ENCODE results near the gene ERVH48-1. TPM values are rescaled to one million over a fixed set of nuclear protein-coding genes. Genes with fewer than 3 reads are reported as not detected.
"Not testable (repeated sequence)": the region's sequence is repeated elsewhere in the genome, so short reads cannot be mapped to it uniquely, and the experiment has no call there.

Gene ERVH48-1
- total RNA-seq, 2 donors from 2014 or later, result not detected

DNA sequence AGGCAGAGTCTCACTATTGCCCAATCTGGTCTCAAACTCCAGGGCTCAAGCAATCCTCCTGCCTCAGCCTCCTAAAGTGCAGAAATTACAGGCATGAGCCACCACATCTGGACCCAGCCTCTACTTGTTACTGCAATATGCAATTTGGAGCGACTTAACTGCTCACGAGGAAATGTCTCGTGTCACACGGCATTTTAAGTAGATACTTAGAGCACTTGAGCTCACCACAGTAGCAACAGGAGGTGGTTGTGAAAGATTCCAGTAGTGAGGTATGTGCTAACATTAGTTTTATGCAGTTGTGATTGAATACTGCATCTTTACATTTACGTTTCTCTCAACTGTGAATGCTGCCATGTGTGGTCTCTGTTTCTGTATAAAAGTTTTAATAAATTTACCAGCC, 38.1 kb downstream of the ERVH48-1 start:
- H3K4me3 ChIP-seq, result no peak overlapping the region
- H3K27me3 ChIP-seq, result no peaks in the 10 kb centered on the region
- TF ChIP-seq, protein P1, sequence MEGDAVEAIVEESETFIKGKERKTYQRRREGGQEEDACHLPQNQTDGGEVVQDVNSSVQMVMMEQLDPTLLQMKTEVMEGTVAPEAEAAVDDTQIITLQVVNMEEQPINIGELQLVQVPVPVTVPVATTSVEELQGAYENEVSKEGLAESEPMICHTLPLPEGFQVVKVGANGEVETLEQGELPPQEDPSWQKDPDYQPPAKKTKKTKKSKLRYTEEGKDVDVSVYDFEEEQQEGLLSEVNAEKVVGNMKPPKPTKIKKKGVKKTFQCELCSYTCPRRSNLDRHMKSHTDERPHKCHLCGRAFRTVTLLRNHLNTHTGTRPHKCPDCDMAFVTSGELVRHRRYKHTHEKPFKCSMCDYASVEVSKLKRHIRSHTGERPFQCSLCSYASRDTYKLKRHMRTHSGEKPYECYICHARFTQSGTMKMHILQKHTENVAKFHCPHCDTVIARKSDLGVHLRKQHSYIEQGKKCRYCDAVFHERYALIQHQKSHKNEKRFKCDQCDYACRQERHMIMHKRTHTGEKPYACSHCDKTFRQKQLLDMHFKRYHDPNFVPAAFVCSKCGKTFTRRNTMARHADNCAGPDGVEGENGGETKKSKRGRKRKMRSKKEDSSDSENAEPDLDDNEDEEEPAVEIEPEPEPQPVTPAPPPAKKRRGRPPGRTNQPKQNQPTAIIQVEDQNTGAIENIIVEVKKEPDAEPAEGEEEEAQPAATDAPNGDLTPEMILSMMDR (IDR thresholded peaks at IDR 0.05), result no peak
- H3K36me3 ChIP-seq, result no peaks in the 10 kb centered on the region
- H3K27ac ChIP-seq, result no peak overlapping the region
- no peaks in the 10 kb centered on the region for H3K9me3 ChIP-seq
- H3K9ac ChIP-seq (ENCODE audit: low read depth in 2 of 2, low read length in 2 of 2), result no peak overlapping the region
- H3K4me1 ChIP-seq, result no peaks in the 10 kb centered on the region
- DNase-seq, result no peak
- intact Hi-C loops (cut with DNase I), result no loop called here

DNA sequence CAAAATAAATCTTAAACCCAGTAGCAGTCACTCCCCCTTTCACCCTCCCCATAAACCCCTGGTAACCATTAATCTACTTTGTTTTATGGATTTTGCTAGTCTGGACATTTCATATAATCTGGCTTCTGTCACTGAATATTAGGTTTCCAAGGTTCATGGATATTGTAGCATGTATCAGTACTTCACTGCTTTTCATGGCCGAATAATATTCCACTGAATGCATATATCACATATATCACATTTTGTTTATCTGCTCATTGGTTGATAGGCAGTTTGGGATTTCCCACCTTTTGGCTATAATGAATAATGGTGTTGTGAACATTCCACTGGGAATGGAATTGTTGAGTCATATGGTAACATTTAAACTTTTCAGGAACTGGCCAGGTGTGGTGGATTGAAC, 41.5 kb downstream of the ERVH48-1 start:
- DNase-seq, result no peak
- TF ChIP-seq, protein P1 (IDR thresholded peaks at IDR 0.05), result no peak
- H3K9me3 ChIP-seq, result no peaks in the 10 kb centered on the region
- no peaks in the 10 kb centered on the region for H3K36me3 ChIP-seq
- intact Hi-C loops (cut with DNase I), result no loop called here
- H3K4me3 ChIP-seq, result no peak overlapping the region
- H3K4me1 ChIP-seq, result no peaks in the 10 kb centered on the region
- no peaks in the 10 kb centered on the region for H3K27me3 ChIP-seq
- H3K27ac ChIP-seq, result no peak overlapping the region
- no peak overlapping the region for H3K9ac ChIP-seq (ENCODE audit: low read depth in 2 of 2, low read length in 2 of 2)

DNA sequence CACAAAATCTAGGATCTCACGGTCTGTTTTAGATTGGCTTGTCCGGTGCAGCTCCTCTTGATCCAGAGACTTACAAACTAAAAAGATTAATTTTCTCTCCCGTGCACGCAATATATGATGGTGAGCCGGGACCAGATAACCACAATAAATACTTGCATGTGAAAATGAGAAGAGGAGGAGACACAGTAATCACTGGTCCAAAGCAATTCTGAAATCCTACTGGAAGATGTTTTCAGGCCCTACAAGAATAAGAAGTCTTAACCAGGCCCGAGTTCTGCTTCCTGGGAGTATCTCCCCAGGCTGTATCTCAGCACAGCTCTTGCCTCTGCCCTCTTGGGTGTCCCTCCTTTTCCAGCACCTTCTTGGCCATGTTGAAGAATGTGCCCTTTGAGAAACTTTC, 45.1 kb downstream of the ERVH48-1 start:
- no peak overlapping the region for H3K9ac ChIP-seq (ENCODE audit: low read depth in 2 of 2, low read length in 2 of 2)
- TF ChIP-seq, protein P1 (IDR thresholded peaks at IDR 0.05), result no peak
- DNase-seq, result no peak
- H3K4me3 ChIP-seq, result peak overlapping the region; percentile 100
- H3K27ac ChIP-seq, result no peak overlapping the region
- H3K36me3 ChIP-seq, result no peaks in the 10 kb centered on the region
- no peaks in the 10 kb centered on the region for H3K9me3 ChIP-seq
- H3K27me3 ChIP-seq, result no peaks in the 10 kb centered on the region
- intact Hi-C loops (cut with DNase I), result no loop called here
- peaks cover 3% of the 10 kb centered on the region for H3K4me1 ChIP-seq

DNA sequence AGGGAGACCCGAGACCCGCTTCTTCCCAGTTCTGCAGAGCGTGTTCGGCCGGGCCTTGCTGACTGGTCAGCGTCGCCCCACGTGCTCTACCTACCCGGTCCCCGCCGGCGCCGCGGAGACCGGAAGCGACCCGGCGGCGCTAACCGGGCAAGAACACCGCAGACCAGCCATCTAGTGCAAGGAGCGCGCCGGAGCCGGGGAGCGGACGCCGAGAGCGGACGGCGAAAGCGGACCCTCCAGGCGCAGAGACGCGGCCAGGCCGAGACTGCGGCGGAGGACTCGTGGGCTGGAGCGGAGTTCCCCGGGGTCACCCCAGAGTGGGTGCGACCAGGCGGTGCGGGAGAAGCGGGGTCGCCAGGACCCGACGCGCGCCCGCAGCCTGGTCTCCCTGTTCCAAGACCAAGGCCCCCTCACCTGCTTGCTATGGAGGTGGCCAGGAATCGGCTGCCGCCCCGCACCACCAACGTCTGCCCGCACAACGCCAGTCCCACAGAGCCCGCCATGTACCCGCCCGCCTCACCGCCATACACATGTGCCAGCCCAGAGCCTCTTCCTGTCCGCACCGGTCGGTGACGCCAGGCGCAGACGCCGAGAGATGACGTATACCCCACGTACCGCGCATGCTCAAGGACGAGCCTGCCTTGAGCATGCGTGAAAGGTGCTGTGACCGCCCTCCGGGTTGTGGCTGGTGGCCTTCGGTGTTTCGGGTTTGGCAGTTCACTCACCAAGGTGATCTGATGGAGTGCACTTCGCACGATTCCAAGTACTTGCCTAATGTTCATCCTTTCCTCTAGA, 46.2 kb downstream of the ERVH48-1 start, which contains the start of gene WDR4:
WDR4 (minus strand) TSS at position 547 of the 795 bp plus-strand sequence; CDS start at position 503, 44 bp downstream.
- no peaks in the 10 kb centered on the region for H3K9me3 ChIP-seq
- H3K4me3 ChIP-seq, result peak within 1 kb of the TSS; percentile 100
- DNase-seq, result peak; percentile 99
- peak within 1 kb of the TSS; percentile 89 for H3K9ac ChIP-seq (ENCODE audit: low read depth in 2 of 2, low read length in 2 of 2)
- H3K36me3 ChIP-seq, result no peaks in the 10 kb centered on the region
- H3K27me3 ChIP-seq, result no peaks in the 10 kb centered on the region
- peak within 1 kb of the TSS; percentile 82 for H3K27ac ChIP-seq
- H3K4me1 ChIP-seq, result peaks cover 3% of the 10 kb centered on the region
- TF ChIP-seq, protein P1 (IDR thresholded peaks at IDR 0.05), result no peak
- intact Hi-C loops (cut with DNase I), result no loop called here

DNA sequence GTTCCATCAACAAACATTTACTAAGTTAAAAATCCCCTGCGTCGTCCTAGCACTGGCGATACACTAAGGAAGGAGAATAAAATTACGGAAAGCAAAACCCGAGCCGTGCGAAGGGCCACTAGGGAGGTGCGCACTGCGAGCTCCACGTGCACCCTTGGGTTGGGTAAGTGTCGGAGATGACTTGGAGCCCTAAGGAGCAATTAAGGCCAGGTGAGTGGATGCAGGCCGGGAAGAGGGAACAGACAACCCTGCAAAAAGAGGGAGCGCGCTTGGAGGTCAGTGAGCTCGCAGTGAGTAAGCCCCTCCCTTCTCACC, 46.8 kb downstream of the ERVH48-1 start:
- intact Hi-C loops (cut with DNase I), result no loop called here
- no peak for DNase-seq

DNA sequence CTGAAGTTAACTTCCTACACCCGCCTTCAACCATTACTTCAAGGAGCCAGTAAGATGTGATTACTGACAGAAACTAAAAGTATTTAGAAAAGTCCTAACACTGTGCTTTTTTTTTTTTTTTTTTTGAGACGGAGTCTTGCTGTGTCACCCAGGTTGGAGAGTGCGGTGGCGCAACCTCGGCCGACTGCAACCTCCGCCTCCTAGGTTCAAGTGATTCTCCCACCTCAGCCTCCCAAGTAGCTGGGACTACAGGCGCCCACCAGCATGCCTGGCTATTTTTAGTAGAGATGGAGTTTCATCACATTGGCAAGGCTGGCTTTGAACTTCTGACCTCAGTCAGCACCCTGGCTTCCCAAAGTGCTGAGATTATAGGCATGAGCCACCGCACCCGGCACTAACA, 49.6 kb downstream of the ERVH48-1 start:
- H3K4me3 ChIP-seq; H3K27ac ChIP-seq; intact Hi-C loops (cut with DNase I); DNase-seq; H3K4me1 ChIP-seq; H3K9me3 ChIP-seq; H3K9ac ChIP-seq (ENCODE audit: low read depth in 2 of 2, low read length in 2 of 2); H3K27me3 ChIP-seq; H3K36me3 ChIP-seq: not testable (repeated sequence)

More for the DNA sequence above, 46.8 kb downstream of the ERVH48-1 start:
- H3K36me3 ChIP-seq, result no peaks in the 10 kb centered on the region
- no peaks in the 10 kb centered on the region for H3K9me3 ChIP-seq
- H3K9ac ChIP-seq (ENCODE audit: low read depth in 2 of 2, low read length in 2 of 2), result peak overlapping the region; percentile 84 to 89
- H3K27ac ChIP-seq, result peak overlapping the region; percentile 82
- peaks cover 3% of the 10 kb centered on the region for H3K4me1 ChIP-seq
- H3K4me3 ChIP-seq, result peak overlapping the region; percentile 100
- TF ChIP-seq, protein P1 (IDR thresholded peaks at IDR 0.05), result no peak
- H3K27me3 ChIP-seq, result no peaks in the 10 kb centered on the region

All from colonic mucosa (tissue), 4 donors.